GM21786 (cell line): ENCODE measurements around the gene CAMSAP2.

Experiments used
- ATAC-seq: cut with Tn5 transposase; IDR thresholded peaks from one replicate; pipeline ENCODE4 v1.9.1; 2021; ENCODE audit not compliant: unreplicated experiment

Gene CAMSAP2

GRCh38 chr1:200895801-200896530 is 157.3 kb downstream of the CAMSAP2 start:
- ATAC-seq: peak; percentile 42

DNA sequence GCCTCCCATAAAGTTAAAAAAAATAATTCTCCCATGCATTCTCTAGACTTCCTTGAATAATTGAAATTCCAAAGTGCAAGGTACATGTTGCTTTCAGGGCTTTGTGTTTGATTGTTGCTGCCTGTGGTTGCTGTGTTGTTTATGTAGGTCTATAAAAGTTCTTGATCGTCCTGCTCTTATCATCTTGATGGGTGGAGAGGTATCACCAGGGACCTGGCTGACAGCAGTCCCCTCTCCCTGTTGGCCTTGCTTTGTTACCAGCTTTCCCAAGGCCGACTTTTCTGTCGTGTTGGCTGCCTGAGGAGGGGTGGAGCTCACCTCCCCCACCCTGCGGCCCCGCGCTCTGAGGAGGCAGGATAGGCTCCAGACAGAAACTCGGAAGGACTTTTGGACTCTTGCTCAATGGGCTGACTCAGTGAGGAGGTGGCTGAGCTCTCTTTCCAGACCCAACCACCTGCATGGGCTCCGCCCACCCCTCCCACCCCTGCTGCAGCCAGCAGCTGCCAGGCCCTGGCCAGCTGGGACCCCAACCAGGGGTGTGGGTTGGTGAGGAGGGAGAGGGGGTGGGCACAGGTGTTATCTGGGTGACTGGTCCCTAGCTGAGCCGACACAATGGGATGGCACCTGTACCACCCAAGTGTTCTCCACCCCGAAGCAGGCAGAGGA is 158.0 kb downstream of the CAMSAP2 start:
- ATAC-seq: no peak

DNA sequence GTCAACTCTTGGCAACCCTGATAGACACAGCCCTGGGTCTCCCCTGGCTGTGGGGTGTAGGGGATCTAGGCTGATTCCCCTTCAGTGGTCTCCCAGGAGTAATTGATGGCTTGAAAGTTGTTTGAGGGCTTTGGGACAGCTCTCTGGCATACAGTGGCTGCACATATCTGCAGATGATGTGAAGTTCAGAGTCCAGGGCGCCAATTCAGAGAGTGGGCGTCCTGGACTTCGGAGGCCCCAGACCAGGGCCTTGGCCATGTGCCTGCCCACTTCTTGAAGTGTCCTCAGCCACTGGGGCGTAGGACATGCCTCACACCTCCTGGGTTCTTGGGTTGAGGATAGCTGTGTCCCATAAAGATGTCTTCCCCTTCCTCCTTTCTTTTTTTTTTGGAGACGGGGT is 158.6 kb downstream of the CAMSAP2 start:
- ATAC-seq: no peak

DNA sequence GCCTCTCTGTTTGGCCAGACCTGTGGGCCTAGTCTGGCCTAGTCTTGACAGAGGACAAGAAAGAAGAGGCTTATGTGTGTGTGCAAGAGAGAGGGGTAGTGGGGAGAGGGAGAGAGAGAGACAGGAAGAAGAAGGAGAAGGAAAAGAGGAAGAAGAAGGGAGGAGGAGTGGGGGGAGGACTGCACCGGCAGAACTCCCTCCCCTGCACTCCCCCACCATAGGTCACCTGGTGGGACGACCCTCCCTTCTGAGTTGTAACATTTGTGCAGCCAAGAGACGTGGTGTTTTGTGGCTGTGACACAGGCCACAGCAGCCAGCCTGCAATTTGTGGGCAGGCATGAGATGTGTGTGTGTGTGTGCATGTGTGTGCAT is 160.3 kb downstream of the CAMSAP2 start:
- no peak for ATAC-seq

DNA sequence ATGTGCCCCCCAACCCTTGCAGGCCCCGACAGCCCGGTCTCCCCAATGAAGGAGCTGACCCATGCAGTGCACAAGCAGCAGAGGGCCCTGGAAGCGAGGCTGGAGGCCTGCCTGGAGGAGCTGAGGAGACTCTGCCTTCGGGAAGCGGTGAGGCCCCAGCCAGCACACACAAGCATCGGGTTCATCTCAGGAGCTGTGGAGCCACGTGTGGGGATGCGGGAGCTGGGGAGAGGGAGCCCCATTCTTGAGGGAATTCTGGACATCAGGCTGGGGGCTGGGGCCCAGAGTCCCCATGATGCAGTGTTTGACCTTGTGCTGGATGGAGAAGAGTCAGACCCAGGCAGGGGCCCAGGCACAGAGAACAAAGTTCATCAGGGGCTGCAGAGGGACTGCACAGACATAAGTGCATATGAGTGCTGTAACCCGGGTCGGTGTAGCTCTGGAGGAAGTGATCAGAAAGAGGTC is 160.8 kb downstream of the CAMSAP2 start:
- ATAC-seq: no peak

GRCh38 chr1:200899954-200900867 is 161.5 kb downstream of the CAMSAP2 start:
- ATAC-seq: no peak

DNA sequence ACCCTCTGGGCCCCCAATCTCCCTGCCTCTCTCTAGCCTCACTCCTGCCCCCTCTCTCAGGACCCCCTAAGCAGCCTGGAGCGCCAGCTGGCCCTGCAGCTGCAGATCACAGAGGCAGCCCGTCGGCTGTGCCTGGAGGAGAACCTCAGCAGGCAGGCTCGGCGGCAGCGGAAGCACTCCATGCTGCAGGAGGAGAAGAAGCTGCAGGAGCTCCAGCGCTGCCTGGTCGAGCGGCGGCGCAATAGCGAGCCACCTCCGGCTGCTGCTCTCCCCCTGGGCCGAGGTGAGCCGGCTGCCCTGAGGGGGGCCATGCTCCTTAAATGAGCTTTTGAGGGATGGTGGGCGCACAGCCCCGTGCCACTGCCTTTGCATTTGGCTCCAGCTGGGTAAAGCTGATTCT is 162.2 kb downstream of the CAMSAP2 start:
- no peak for ATAC-seq

- ATAC-seq: no peak
These were observed 162.7 kb downstream of the CAMSAP2 start for GRCh38 chr1:200901350-200901749.

DNA sequence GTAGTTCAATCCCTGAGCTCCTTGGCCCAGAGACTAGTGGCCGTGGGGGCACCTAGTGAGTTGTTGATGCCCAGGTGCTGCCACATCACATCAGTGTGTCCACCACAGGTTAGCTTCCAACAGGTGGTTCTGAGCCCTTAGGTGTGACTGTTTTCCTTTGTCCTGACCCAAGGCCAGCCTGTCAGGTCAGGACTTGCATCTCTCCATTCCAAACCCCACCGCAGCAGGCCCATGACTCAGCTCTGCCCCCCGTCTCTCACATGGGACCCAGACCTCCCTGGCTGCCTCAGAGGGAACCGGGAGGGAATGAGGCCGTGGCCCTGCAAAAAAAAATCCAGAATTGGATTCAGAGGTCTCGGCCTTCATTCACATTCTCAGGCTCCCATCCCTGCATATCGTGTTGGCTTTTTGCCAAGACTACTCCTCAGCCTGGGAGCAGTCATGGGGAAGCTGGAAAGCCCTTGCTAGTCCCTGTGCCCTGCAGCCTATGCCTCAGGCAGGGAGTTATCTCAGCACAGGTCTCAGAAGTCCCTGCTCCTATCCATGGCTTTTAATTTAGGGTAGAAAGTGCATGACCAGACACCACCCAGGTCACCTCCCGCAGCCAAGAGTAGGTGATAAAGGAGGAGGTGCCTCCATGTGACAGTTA is 163.2 kb downstream of the CAMSAP2 start:
- ATAC-seq: no peak

- ATAC-seq: no peak
These were observed 165.1 kb downstream of the CAMSAP2 start for GRCh38 chr1:200903793-200904192.

- no peak for ATAC-seq
These were observed 166.1 kb downstream of the CAMSAP2 start for GRCh38 chr1:200904772-200905171.

DNA sequence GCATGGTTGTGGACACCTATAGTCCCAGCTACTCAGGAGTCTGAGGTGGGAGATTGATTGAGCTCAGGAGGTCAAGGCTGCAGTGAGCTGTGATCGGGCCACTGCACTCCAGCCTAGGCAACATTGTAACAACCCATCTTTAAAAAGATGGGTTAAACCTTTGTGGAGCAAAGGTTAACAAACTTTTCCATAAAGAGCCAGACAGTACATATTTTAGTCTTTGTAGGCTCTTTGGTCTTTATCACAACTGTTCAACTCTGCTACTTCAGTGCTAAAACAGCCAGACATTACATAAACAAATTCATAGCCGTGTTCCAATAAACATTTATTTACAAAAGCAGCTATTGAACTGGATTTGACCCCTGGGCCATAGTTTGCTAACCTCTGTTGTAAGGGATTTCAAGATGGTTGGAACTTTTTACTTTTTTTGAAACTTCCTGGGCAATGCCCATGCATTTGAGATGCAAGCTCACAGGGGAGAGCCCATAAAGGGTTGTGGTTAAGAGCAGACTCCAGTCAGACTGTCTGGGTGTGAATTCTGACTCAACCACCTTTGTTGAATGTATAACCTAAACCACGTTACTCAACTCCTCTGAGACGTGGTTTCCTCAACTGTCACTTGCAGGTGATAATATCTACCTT is 166.8 kb downstream of the CAMSAP2 start:
- ATAC-seq: peak; percentile 41

DNA sequence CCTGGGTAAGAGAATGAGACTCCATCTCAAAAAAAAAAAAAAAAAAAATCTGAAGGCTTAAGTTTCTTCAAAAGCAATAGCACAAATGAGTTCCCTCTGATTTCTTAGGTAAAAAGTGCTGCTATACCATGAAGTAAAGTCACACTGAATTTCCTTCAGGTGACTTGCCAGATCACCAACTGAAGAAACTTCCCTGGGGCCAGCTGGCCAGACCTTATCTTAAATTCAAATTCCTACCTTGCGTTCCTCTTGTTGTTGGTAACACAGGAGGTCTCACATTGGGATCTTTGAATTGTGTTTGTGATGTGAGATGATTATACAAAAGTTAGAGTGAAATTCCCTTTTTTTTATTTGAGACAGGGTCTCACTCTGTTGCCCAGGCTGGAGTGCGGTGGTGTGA is 167.8 kb downstream of the CAMSAP2 start:
- no peak for ATAC-seq

DNA sequence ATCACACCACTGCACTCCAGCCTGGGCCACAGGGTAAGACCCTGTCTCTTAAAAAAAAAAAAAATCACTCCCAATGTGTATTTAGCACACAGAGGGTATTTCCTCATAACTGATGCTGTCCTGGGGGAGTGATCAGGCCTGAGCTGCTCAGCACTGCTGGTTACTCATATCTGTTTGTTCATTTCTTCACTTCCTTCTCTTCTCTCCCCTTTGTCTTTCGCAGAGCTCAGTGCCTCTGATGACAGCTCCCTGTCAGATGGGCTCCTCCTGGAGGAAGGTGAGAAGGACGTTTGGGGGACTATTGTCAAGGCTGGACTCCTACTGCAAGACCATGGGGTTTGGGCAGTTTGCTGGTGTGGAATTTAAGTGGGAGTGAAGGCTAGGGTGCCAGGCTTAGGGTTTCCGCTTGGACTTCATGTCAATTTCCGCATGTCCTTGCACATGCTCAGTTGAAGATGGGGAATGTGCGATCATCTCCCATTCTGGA is 169.0 kb downstream of the CAMSAP2 start:
- peak; percentile 62 for ATAC-seq

DNA sequence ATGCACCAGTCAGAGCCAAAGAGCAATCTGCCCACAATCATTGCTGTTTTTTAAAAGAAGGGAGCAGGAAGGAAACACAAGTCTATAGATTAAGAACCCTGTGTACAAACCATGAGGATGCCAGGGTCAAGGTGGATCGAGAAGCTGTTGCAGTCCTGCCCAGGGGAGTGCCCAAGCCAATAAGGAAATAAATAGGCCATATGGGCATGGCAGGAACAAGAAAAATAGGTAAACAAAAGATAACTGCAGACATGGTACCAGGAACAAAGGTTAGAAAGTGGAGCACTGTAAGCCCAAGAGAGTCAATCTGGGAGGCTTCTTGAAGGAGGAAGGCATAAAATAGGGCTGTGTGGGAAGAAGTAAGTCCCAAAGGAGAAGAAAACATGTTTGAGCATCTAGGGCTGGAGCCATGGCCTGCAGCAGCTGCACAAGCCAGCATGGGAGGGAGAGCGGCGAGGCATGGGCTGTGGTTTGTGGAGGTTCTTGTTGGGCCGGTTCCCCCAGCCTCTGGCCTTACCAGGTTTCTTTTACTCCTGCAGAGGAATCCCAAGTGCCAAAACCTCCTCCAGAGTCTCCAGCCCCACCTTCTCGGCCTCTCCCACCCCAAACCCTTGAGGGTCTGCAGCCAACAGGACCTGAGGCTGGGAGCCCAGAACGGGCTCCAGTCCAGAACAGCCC is 169.6 kb downstream of the CAMSAP2 start:
- ATAC-seq: no peak

GRCh38 chr1:200909071-200909470 is 170.4 kb downstream of the CAMSAP2 start:
- no peak for ATAC-seq

DNA sequence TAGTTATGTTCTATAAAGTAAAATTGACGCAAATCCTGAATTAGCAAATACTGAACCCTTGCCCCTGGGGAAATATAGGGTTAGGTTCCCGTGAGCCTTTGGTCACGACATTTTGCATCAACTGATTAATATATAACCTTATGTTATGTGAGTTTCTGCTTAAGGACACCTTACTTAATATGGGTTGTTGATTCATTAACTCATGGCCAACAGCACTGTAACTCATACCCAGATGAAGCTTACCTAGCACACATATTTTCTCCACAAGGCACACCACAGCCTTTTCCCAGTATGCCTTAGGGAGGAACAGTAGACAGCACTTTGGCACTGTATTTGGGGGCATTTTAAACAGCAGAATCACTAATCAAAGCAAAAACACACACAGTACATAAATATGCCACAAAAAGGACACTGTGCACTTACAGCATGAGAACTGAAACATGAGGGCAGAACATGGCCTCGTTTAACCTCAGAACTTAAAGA is 171.1 kb downstream of the CAMSAP2 start:
- ATAC-seq: peak; percentile 41
